GM18508 (cell line): Measurements from ENCODE around the gene GARIN5A.
"Not testable (repeated sequence)": the region's sequence is repeated elsewhere in the genome, so short reads cannot be mapped to it uniquely, and the experiment has no call there.

ENCODE experiments used
- ATAC-seq: cut with Tn5 transposase; IDR thresholded peaks from one replicate; pipeline ENCODE4 v1.9.1; 2021; ENCODE audit warnings: moderate number of reproducible peaks; ENCODE audit not compliant: insufficient read depth, unreplicated experiment

Gene GARIN5A

GRCh38 chr19:50466706-50467039, 10.0 kb downstream of the GARIN5A start:
- ATAC-seq: no peak

- no peak for ATAC-seq
Measured at GRCh38 chr19:50465986-50466705, 10.5 kb downstream of the GARIN5A start.

DNA sequence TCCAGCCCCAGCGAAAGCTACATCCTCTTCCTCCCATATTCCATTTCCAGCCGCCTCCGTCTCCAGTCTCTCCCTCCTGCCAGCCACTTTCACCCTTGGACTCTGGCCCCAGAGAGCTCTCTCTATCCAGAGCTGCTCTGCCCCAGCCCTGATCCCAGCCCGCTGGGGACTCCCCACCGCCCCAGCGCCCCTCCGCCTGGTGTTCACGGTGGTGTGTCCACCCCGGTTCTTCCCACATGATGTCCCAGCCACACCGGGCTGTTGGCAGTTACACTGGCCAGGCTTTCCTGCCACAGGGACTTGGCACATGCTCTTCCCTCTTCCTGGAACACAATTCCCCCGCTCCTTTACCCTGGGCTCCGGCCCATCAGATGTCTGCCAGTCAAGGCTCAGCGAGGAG, 11.6 kb downstream of the GARIN5A start:
- ATAC-seq: no peak

- no peak for ATAC-seq
Measured at GRCh38 chr19:50464348-50464747, 12.3 kb downstream of the GARIN5A start.

DNA sequence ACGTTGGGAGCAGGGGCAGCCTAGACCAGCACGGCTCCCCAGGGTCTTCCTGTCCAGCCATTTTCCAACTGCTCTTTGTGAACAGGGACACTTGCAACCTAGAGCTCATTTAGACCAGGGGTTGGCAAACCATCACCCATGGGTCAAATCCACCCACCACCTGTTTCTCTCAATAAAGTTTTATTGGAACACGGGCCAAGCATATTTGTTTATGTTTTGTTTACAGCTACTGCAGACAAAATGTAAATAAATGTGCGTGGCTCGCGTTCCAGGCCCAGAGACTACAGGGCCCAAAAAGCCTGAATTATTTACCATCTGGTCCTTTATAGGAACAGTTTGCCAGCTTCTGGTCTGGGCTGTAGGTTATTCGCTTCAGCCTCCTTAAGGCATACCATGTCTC, 13.7 kb downstream of the GARIN5A start:
- no peak for ATAC-seq

- ATAC-seq: no peak
Measured at GRCh38 chr19:50461066-50461875, 15.4 kb downstream of the GARIN5A start.

- no peak for ATAC-seq
Measured at GRCh38 chr19:50460161-50460765, 16.4 kb downstream of the GARIN5A start.

DNA sequence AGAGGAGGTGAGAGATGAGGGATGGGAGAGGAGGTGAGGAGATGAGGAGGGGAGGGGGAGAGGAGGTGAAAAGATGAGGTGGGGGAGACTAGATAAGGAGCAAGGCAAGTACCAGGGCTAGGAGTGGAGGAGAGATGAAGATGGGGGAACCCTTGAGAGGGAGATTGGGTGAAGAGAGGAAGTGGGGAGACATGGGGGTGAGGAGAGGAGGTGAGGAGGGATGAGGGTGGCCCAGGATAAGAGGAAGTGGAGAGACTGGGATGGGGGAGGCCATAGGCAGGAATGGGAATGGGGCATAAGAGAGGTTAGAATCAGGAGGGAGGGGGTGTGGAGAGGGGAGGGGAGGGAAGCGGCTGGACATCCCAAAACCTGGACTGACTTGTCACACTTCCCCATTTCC, 17.0 kb downstream of the GARIN5A start:
- ATAC-seq: no peak

DNA sequence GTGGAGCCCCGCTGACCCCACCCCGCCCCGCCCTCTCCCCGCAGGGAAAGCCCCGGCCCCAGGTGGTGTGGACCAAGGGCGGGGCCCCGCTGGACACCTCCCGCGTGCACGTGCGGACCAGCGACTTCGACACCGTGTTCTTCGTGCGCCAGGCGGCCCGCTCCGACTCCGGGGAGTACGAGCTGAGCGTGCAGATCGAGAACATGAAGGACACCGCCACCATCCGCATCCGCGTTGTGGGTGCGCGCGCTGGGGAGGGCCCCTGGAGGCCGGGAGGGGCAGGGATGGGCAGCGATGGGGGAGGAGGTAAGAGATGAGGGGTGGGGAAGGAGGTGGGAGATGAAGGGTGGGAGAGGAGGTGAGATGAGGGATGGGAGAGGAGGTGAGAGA, 17.6 kb downstream of the GARIN5A start:
- no peak for ATAC-seq

DNA sequence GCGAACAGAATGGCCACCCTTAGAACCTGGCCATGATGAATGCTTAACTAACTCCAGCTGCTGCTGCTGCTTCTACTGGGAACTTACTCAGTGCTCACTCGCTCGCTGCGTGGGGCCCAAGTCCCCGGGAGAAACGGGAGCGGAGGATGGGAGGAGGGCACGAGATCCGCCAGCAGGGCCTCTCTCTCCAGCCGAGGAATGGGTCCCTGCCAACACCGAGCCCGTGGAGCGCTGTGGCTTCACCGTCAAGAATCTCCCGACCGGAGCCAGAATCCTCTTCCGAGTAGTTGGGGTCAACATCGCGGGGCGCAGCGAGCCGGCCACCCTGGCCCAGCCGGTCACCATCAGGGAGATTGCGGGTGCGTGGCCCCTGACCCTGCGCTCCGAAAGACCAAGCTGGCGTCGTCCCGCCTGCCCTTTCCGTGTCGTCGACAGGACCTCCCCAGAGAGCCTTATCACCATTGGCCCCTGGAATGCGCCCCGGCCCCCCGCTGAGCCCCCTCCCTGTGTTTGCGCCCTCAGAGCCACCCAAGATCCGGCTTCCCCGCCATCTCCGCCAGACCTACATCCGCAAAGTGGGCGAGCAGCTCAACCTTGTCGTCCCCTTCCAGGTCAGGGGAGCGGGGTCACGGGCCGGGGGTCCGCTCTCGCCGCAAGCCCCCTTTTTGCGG, 18.1 kb downstream of the GARIN5A start:
- ATAC-seq: no peak

DNA sequence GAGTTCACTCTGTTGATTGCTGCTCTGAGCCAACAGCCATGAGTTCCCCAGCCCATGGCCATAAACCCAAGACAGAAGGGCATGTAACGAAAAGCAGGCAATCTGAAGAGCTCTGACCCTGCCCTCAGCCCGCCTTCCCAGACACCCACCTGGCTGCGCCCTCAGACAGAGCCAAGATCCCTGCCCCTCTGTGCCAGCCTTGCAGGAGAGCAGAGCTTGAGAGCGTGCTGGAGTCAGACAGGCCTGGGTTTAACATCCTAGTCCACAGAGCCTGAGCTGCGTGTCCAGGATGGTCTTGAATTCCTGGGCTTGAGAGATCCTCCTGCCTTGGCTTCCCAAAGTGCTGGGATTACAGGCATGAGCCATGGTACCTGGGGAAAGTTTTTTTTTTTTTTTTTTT, 19.3 kb downstream of the GARIN5A start:
- ATAC-seq: no peak

DNA sequence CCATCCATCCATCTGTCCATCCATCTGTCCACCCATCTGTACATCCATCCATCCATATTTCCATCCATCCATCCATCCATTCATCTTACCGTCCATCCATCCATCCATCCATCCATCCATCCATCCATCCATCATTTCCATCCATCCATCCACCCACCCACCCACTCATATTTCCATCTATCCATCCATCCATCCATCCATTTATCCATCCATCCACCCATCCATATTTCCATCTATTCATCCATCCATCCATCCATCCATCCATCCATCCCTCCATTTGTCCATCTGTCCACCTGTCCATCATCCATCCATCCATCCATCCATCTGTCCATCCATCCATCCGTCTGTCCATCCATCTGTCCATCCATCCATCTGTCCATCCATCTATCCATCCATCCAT, 20.7 kb downstream of the GARIN5A start:
- ATAC-seq: no peak

- no peak for ATAC-seq
Measured at GRCh38 chr19:50453243-50453642, 23.4 kb downstream of the GARIN5A start.

DNA sequence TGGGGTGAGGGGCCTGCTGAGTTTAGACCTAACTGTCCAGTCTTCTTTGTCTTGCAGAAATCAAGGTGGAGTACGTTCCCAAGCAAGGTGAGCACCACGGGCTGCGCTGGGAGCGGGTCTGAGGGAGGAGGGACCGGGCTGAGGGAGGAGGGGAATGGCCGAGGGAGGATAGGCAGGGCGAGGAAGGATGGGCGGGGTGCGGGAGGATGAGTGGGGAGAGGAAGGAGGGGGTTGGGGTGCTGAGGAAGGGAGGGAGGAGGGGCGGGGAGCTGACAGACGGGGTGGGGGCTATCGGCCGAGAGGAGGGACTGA, 25.5 kb downstream of the GARIN5A start:
- ATAC-seq: no peak

DNA sequence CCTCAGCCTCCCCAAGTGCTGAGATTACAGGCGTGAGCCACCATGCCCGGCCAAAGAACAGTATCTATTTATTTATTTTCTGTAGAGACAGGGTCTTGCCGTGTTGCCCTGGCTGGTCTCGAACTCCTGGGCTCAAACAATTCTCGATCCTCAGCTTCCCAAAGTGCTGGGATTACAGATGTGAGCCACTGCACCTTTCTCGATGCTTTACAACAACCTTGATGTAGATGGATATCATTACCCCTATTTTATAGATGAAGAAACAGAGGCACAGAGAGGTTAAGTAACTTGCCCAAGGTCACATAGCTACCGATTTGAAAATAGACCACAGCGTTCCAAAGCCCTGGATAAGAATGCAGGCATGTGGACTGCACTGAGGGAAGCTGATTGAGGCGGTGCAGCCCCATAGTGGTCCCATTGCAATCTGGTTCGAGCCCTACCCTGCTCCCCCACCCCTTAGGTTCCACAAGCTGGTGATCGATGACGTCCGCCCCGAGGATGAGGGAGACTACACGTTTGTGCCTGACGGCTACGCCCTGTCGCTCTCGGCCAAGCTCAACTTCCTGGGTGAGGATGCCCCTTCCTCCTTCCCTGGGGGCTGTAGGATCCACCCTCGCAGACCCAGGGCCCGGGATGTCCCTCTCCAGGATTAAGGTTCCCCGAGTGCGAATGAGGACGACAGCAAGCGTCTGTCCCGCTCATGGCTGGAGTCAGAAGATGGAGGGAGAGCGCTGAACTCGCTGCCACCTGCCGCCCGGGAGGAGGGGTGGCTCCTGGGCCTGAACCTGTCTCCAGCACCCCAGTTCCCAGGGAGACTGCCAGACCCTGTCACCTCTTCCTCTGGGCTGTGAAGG, 26.1 kb downstream of the GARIN5A start:
- ATAC-seq: no peak

DNA sequence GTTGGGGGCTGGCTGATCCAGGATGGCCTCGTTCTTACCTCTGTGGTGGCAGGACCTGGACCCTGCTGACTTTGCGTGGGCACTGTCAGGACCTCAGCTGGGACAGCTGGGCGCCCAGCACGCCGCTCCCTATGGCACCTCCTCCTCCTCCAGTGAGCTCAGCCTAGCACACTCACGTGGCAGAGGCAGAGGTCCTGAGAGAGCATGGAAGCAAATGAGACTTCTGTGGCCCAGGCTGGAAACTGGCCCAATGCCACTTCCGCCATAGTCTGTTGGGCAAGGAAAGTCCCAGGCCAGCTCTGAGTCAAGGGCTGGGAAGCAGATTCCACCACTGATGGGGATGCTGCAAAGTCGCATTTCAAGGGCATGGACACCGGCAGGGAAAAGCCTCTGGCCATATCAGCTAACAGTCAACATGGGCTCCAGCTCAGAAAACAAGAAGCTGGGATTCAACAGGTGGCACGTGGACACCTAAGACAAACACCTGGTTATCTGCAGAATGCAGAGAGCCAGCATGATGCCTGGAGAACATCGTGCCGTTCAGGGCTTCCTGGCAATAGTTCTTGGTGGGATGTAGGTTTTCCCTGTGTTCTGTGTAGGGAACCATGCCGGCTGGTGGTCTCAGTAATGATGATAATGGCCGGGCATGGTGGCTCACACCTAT, 27.3 kb downstream of the GARIN5A start:
- ATAC-seq: no peak

DNA sequence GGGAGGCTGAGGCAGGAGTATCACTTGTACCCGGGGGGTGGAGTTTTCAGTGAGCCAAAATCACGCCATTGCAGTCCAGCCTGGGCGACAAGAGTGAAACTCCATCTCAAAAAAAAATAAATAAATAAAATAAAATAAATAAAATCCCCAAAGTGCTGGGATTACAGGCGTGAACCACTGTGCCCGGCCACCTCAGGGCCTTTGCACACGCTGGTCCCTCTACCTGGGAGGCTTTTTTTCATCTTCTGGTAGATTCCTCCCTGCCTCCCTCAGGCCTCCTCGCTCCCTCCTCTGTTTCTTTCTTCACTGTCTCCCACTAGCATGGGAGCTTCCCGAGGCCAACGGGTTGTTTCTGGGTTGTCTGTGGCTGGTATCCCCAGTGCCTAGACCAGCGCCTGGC, 28.9 kb downstream of the GARIN5A start:
- ATAC-seq: no peak

GRCh38 chr19:50447053-50447452, 29.6 kb downstream of the GARIN5A start:
- ATAC-seq: no peak

GRCh38 chr19:50444059-50444458, 32.6 kb downstream of the GARIN5A start:
- no peak for ATAC-seq

DNA sequence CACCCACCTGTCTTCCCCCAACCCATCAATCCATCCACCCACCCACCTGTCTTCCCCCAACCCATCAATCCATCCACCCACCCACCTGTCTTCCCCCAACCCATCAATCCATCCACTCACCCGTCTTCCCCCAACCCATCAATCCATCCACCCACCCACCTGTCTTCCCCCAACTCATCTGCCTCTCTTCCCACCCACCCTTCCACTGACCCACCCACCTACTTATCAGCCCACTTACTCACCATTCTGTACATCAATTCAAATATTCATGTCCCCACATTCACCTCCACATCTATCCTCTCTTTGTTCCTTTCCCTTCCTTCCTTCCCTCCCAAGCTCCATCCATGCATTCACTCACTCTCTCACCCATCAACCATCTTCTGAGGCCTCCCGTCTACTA, 37.5 kb downstream of the GARIN5A start:
- ATAC-seq: not testable (repeated sequence)
